NCI-H1417 treated with DMSO at 0.1 percent for 48 hours (cell line): Measurements from ENCODE around the gene DNAJB11.
"Not testable (repeated sequence)": the region's sequence is repeated elsewhere in the genome, so short reads cannot be mapped to it uniquely, and the experiment has no call there.

Source experiments
- DNase-seq: peaks from one replicate; lab custom pipeline; 2025; lab: John Stamatoyannopoulos, UW

Gene DNAJB11

DNA sequence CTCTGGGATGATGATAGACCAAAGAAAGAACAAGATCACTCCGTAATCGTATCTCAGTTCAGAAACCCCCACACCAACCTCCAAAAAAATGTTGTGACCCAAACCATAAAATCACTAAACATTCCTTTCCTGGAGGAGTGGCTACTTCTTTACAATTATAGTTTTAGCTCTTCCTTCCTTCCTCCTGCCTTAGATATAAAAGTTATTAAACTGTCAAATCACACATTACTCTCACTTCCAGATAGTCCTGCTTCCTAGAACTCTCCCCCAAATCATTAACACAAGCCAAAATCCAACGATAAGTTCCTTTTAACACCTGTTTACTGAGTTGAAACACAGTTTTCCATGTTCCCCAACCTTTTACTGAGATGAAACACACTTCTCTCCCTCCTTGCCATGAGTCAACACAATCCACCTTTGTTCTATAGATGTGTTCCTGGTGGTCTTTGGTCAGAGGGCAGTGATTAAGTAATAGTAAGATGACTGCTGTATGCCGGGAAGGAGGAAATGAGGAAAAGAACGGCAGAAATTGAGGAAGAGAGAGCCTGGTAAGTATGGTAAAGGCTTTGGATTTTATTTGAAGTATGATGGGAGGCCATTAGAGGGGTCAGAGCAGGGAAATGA lies 18.0 kb upstream of the DNAJB11 start:
- no peak for DNase-seq

DNA sequence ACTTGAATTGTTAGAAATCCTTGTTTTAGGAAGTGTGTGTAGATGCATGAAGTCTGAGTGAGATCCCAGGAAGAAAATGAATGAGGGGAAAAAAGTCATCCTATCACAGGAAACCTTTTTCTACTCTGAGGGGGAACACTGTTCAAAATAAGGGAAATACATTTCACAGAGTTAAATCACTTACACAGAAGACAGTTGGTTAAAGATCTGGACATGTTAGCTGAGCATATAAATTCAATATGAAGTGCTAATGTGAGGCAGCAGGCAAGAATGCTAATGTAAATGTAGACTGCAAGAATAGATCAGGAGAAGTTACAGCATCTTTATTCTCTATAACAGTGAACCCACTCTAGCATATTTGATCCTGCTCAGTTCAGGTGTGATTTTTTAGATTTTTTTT lies 5.9 kb upstream of the DNAJB11 start:
- no peak for DNase-seq

DNA sequence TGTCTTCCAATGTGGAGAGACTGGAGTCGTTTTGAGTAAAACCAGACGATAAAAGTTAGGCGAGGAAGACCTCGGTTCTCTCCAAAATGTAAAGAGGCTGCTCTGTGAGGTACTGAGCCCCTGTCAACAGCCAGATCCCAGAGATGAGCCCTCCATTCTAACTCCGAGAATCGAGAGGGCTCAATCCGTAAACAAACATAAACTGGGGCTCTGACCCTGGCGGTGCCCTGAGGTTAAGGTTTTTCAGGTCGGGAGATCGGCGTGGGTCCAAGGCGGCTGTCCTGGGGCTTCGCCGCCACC lies 3.8 kb upstream of the DNAJB11 start:
- DNase-seq = no peak

DNA sequence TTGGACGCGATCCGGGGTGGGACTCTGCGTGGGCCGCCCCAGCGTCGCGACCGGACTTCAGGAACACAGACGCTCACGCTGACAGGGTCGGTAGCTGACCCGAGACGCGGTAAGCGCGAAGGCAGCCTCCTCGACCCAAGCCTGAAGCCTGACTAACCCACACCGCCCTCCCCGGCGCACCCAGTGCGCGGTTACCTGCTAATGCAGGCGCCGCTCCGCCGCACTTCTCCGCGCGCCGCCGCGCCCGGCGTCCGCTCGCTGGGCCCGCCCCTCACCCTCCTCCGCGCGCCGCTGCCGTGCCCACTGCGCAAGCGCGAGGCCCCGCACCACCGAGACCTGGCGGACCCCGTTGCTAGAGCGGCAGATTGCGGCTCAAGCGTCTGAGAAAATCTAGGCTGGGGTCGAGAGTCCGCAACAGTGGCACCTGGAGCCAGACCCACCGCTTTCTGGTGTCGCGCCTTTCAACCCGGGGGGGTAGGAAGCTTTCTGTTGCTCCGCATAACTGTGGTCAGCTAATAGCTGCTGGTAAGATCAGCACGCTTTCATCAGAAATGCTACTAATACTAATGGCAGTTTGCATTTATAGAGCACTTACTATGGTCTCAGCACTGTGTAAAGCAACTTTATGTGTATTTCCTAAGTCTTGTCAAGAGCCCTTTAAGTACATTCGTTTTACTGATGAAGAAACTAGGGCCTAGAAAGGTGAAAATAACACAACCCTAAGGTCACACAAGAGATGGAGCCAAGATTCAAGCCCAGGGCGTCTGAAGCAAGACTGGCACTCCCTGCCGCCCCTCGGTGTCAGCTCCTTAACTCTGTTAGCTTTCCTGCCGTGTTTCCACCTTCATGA lies 3.2 kb upstream of the DNAJB11 start, which contains the start of gene TBCCD1:
Gene TBCCD1, minus strand, starts transcription at position 268 of the 850 bp plus-strand sequence. CDS start 3,010 bp downstream, outside the sequence.
- peak; percentile 75 for DNase-seq

DNA sequence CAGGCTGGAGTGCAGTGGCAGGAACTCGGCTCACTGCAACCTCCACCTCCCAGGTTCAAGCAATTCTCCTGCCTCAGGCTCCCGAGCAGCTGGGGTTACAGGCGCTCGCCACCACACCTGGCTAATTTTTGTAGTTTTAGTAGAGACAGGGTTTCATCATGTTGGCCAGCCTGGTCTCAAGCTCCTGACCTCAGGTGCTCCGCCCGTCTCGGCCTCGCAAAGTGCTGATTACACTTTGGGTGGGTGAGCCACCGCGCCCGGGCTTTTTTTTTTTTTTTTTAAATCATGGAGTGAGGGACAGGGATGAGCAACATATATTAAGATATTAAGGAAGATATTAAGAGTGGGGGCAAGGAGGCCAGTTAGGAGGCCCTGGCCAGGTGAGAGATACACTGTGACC lies 1.2 kb upstream of the DNAJB11 start:
- not testable (repeated sequence) for DNase-seq

DNA sequence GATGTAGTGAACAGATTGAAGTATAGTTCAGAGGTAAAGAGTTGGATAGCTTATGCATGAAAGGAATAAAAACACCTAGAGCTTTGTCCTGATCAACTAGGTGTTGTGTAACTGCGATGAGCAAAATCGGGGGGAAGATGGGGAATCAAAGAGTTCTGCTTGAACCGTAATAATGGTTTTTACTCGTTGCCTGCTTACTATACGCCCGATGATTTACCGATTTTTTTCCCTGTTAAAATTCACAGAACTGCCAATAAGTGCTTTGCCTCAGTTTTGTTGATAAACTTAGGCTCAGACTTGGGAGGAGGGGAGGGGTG lies 783 bp upstream of the DNAJB11 start:
- DNase-seq = no peak

DNA sequence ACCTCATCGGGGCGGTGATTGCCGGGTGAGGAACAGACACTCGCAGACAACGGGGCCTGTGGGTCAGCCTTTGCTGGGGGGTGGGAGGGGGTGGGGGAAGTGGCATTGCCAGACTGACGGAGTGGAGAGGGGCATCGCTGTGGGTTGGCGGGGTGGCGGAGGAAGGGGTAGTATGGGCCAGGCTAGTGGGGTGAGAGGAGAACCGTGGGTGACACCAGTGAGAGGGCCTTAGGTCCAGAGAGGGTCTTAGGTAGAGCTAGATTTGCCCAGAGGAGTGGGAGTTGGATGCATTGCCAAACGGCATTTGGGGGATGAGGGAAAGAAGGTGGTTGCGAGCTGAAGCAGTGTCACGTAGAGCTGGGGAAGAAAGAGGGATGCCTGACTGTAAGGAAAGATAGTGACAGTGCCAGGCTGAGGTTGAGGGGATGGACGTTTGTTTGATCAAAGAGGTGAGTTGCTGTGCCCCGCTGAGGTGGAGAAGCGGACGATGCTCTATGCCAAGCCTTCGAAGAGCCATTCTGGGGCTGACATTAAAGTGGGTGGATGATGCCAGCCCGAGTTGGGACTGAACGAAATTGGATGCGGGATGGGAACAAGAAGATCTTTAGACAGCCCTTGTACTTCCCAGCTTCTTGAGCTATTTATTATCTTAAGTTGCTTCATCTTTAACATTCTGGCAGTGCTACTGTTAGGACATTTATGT lies 572 bp downstream of the DNAJB11 start:
- no peak for DNase-seq

DNA sequence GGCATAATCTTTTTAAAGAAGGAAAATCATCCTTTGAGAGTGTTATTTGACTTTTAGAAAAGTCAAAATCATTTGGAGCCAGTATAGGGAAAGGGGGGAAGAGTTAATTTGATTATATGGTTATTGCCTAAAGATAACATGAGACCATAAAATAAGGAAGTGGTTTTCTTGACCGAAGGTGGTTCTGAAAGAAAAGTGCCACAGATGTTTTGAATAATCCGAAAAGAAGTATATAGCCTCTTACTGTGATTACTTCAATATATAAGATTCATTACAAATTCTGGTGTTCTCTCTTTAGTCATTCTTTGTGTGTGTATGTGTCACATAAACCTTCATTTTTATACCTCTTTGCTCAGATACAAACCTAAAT lies 1.1 kb downstream of the DNAJB11 start:
- no peak for DNase-seq

DNA sequence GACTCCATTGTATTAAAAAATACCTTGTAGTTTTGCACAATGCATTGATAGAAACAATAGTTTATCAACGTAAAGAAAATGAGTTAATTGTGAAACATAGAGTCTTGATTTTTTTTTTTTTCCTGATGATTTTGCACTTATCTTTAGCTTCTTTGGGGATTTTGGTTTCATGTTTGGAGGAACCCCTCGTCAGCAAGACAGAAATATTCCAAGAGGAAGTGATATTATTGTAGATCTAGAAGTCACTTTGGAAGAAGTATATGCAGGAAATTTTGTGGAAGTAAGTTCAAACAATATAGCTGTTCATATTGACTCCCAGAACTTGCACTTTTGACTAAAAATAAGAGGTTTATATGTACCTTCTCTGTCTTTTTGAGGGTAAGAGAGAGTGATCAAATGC lies 7.0 kb downstream of the DNAJB11 start:
- DNase-seq = no peak

DNA sequence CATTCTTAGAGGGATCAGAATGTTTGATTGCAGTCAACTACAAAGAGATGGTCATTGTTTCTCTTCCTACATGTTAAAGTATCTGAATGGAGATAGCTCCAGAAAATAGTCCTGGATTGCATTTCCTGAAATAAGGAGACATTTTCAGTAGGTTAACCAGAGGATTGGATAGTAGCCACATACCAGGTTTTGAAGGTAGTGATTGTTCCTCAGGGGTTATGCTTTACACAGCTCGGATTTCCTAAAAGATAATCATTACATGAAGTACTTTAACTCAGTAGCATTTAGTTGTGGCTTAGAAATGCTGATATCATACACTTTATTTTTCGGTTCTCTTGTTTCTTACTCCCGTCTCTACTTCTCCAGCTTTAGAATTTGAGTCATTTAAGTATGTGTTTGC lies 10.3 kb downstream of the DNAJB11 start:
- DNase-seq = no peak

DNA sequence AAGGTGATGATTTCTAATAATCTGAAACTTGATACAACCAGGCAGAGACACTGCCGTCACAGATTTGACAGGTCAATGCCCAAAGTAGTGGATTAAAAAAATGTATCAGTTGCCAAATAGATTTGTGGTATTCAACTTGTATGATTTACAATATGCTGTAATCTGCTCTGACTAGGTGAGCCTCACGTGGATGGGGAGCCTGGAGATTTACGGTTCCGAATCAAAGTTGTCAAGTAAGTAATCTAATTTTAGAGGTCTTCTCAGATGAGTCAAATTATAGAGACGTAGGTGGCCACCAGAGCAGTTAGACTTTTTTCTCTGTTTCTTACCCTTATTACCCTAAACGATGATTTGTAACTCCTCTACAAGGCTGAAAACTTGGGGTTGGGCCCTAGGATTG lies 12.0 kb downstream of the DNAJB11 start:
- DNase-seq = no peak

DNA sequence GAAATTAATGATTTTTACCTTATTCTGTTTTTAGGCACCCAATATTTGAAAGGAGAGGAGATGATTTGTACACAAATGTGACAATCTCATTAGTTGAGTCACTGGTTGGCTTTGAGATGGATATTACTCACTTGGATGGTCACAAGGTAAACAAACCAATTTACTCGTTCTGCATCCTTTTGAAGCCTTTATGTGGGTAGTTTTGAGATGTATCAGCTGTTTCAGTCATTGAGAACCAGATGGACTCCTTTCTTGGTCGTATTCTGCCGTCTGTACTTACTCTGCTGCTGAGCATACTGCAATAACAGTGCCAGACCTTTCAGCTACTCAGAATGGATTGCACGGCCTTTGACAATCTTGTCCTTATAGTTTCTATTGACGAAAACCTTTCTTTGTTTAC lies 13.3 kb downstream of the DNAJB11 start:
- no peak for DNase-seq

DNA sequence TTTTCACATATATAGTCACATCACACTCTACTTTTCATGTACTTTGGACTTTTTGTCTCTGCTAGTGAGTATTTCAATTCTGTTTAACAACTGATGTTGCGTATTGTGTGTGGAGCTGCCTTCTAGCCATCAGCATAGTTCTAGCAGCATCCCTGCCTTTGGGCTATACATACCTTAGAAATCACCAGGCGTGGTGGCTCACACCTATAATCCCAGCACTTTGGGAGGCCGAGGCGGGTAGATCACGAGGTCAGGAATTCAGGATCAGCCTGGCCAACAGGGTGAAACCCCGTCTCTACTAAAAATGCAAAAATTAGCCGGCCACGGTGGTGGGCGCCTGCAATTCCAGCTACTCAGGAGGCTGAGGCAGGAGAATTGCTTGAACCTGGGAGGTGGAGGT lies 15.7 kb downstream of the DNAJB11 start:
- not testable (repeated sequence) for DNase-seq

DNA sequence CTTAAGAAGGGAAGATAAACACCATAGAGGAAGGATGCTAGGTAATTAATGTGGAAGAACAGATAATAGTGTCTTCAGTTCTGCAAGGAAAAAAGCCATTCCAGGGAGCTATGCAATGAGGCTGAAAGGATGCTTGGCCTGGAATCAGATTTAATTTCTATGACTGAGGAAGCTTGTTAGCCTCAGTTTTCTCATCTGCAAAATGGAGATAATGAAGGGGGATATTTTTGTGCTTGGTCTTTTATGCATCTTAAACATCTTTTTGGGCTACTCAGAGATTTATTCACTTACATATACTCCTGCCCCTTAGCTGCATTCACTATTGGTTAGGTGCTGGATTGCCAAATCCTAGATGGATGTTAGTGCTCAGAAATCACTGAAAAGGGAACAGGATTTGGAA lies 16.7 kb downstream of the DNAJB11 start:
- no peak for DNase-seq

DNA sequence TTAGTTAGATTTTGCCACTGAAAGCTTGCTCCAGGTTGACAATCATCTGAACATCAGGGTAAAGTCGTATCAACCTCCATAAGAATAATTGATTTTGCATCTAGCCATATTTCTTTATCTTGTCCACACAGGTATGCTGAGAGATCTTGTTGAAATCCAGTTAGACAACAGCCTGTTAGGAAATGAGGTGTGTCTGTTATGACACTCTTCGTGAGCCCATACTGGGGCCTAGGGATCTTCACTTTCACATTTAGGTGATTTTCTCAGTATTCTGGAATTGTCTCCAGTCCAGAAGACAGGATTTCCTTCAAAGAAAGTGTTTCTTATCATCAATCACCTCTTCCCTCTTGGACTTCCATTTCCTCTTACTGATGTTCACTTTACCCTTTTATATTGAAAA lies 18.1 kb downstream of the DNAJB11 start:
- DNase-seq = no peak

DNA sequence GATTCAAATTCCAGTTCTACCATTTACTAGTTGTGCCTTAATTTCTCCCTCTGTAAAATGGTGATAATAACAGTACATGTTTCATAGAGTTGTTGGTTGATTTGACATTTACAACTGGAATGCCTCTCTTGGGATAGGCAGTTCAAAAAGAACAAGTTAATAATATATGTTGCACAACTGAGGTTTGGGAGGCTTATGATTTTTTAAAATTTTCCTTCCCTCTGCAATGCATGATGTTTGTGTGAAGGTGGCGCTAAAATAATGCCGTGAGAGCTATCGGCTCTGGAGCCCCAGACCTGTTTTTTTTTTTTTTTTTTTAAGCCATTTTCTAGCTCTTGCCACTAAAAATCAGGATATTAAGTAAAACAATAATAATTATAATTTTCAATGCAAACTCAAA lies 18.6 kb downstream of the DNAJB11 start:
- no peak for DNase-seq

DNA sequence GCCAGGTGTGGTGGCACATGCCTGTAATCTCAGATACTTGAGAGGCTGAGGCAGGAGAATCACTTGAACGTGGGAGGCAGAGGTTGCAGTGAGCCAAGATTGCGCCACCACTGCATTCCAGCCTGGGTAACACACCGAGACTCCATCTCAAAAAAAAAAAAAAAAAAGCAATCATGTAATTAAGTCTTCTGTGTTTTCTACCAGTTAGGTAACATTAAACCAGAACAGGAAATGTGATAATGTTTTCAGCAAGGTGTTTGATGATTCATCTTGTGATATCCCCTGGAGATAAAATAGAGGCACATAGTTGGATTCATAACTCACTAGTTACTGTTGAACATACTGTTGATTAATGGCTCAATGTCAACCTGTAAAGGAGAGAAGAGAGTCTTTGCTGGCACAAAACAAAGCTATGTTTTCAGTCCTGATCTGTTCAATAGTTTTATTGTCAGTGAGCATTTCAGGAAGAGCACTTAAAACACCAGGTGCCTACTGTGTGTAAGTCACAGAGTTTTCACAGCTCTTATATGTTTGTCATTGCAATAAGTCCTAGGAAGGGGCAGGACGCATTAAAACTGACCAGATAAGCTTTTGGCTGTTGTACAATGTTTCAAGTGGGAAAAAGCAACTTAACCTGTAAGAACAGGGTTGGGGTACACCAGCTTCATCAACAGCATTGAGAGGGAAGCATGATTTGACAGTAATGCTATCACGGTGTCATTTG lies 19.5 kb downstream of the DNAJB11 start:
- DNase-seq = no peak

DNA sequence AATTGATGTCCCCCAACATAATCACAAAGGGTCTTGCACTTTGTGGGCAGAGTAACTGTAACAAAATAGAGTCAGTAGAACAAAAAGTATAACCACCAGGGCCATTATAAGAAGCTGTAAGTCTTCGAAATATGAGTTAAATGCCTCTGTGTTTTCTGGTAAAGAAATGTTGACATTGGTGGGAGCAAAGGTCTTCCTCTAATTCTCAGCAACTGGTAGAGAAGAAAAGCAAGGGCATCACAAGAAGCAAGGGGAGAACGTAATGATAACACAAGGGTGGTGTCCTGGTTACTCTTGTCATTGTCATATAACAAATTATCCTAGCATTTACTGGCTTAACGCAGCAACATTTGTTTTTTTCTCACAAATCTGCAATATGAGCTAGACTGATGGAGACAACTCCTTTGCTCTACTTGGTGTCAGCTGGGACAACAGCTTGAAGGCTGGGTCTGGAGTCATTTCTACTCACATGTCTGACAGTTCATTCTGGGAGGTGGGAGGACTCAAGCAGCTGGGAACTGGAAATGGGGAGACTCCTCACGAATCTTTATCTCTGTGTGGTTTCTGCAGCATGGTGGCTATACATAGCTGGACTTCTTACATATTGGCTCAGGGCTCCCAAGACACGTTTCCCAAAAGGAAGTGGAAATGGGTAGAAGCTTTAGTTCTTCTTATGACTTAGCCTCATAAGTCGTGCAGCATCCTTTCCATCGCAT lies 20.2 kb downstream of the DNAJB11 start:
- no peak for DNase-seq

DNA sequence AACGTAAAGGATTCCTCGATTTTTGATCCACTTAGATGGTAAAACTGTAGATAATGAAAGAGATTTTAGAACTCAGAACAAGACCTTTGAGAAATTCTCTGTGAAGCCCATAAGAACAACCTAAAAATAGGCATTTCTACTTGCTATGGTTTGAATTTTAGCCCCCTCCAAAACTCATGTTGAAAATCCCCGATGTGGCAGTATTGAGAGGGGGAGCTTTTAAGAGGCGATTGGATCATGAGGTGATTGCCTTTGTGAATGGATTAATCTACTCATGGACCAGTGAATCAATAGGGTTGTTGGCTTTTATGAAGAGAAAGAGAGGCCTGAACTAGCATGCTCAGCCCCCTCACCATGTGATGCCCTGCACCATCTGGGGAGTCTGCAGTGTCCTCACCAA lies 22.2 kb downstream of the DNAJB11 start:
- DNase-seq = no peak

DNA sequence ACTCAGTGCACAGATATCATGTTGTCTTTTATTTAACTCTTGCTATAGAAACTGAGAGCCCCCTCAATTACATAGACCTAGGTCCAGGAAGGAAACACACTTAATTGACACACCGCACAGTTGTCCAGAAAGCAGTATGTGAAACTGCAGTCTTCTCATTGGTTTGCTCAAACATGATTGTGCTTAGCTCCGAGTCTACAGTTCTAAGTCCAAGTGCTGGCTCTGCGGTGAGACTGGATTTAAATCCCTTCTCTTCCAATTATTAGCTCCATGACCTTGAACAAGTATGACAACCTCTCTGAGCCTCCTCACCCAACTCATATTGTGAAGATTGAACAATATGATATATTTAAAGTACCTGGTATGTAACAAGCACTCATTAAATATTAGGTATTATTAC lies 23.3 kb downstream of the DNAJB11 start:
- DNase-seq = no peak

DNA sequence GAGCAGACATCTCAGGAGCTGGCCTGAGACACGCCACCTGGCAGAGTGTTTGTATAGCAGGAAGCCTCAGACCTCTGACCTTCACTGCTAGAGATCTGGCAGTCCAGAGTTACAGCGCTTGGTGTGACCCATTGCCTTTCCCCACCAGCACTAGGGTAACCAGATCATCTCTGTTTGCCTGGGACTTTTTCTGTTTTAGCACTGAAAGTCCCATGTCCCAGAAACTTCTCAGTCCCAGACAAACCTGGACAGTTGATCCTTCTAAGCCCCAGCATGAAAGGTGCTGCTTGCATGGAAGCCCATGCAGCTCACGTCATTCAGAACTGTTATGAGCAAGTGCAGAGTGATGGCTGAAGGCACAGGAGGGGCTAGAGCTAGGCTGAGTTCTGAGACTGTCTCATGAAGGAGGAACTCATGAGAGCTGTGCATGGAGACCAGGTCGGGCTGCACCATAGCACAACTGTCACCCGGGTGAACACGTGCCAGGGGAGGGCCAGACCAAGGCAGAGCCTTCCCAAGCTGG lies 24.1 kb downstream of the DNAJB11 start:
- no peak for DNase-seq
